K562 (cell line): ENCODE measurements around the gene BAIAP2L2. TPM values are rescaled to one million over a fixed set of nuclear protein-coding genes. Genes with fewer than 3 reads are reported as not detected.

Experiments used
- ATAC-seq: fragments of 200-7000 bp; cut with Tn5 transposase; 3 replicates; pipeline ENCODE4 v1.9.1; 2020; ENCODE audit warnings: moderate library complexity
- BruUV-seq: library from RNA; stranded (reverse); fragments of 400-500 nt; replicated peaks from 2 replicates; lab custom pipeline; 2021; lab: Mats Ljungman, UMichigan
- CTCF ChIA-PET: fragments of 300-600 bp; formaldehyde crosslinking; extraction: SDS; loops from one replicate; lab custom pipeline; 2021; ENCODE audit warnings: low intra/inter-chr PET ratio; lab: Yijun Ruan, JAX
- POLR2A ChIA-PET: fragments of 300-600, 350-650 bp; sonication (Branson Sonifier 250); formaldehyde crosslinking; extraction: SDS; loops from one replicate; lab custom pipeline; 2021; ENCODE audit warnings: antibody characterized with exemption, inconsistent platforms; lab: Yijun Ruan, JAX
- DNase-seq, 4 experiments: peaks; one replicate each; pipeline versions ENCODE4 v3.0.0 to v3.0.0-alpha.2; 2011 to 2018; ENCODE audit warnings: low spot score in 3 of 4, mixed read lengths in 3 of 4; ENCODE audit errors: extremely low read depth in 1 of 4
- FAIRE-seq: peaks from 2 replicates; lab custom pipeline; 2011; peaks lifted over from hg19 to GRCh38; lab: Jason Lieb, UNC
- H2AFZ ChIP-seq: 2 replicates; pipeline ENCODE4 v1.6.0; 2011; ENCODE audit warnings: low read depth, low read length, control low read depth, inconsistent platforms
- H3K27ac ChIP-seq: fragments of 200-600 bp; 3 replicates; pipeline ENCODE4 v1.8.0; 2011; ENCODE audit warnings: low read depth, mild to moderate bottlenecking, control low read depth, inconsistent platforms, low read length, moderate library complexity, mixed read lengths; ENCODE audit errors: extremely low read depth
- H3K27me3 ChIP-seq, 2 experiments: fragments of 300-600 bp in 1 of 2; 2 replicates in 1 of 2; 3 replicates in 1 of 2; pipeline versions ENCODE4 v1.6.0 to v1.8.0; 2011; ENCODE audit warnings: inconsistent platforms in 2 of 2, low read length in 2 of 2, mild to moderate bottlenecking in 1 of 2, mixed read lengths in 1 of 2, moderate library complexity in 1 of 2; ENCODE audit not compliant: control insufficient read depth in 2 of 2, insufficient read depth in 2 of 2
- H3K36me3 ChIP-seq: fragments of 300-600 bp; 3 replicates; pipeline ENCODE4 v1.8.0; 2011; ENCODE audit warnings: mild to moderate bottlenecking, low read length, inconsistent platforms; ENCODE audit not compliant: control insufficient read depth, insufficient read depth
- H3K4me1 ChIP-seq, 2 experiments: fragments of 200-600 bp in 1 of 2; replicated peaks in 1 of 2; 2 replicates in 1 of 2; 3 replicates in 1 of 2; pipeline versions ENCODE4 v1.5.1 to v1.8.0; 2011; ENCODE audit warnings: inconsistent platforms in 2 of 2, low read length in 2 of 2, mild to moderate bottlenecking in 1 of 2, mixed read lengths in 1 of 2, moderate library complexity in 1 of 2; ENCODE audit not compliant: control insufficient read depth in 2 of 2, insufficient read depth in 2 of 2
- H3K4me2 ChIP-seq: 2 replicates; pipeline ENCODE4 v1.6.1; 2011; ENCODE audit warnings: low read length, control low read depth, inconsistent platforms, mixed read lengths; ENCODE audit not compliant: insufficient read depth
- H3K4me3 ChIP-seq: fragments of 200-600 bp; sonication (generic), shearing (Covaris generic); 2 replicates; pipeline ENCODE4 v1.5.1; 2016; ENCODE audit warnings: control low read depth, inconsistent platforms
- H3K79me2 ChIP-seq: fragments of 200-600 bp; 3 replicates; pipeline ENCODE4 v1.8.0; 2011; ENCODE audit warnings: low read length, inconsistent platforms; ENCODE audit not compliant: control insufficient read depth, insufficient read depth
- H3K9ac ChIP-seq, 2 experiments: 2 replicates each; pipeline versions ENCODE4 v1.6.0 to v1.6.1; 2011; ENCODE audit warnings: low read depth in 2 of 2, low read length in 2 of 2, control low read depth in 1 of 2, inconsistent platforms in 1 of 2, mild to moderate bottlenecking in 1 of 2, mixed read lengths in 1 of 2; ENCODE audit not compliant: insufficient read depth in 1 of 2
- H3K9me1 ChIP-seq: one replicate; pipeline ENCODE4 v1.6.0; 2011; ENCODE audit warnings: inconsistent platforms, mild to moderate bottlenecking, low read length, moderate library complexity; ENCODE audit not compliant: control insufficient read depth, insufficient read depth
- H3K9me3 ChIP-seq: replicated peaks from 2 replicates; pipeline ENCODE4 v1.5.1; 2011; ENCODE audit warnings: low read depth, low read length, inconsistent platforms; ENCODE audit not compliant: control insufficient read depth, insufficient read depth
- H4K20me1 ChIP-seq: replicated peaks from 2 replicates; pipeline ENCODE4 v1.6.1; 2011; ENCODE audit warnings: low read length, inconsistent platforms, mixed read lengths; ENCODE audit not compliant: control insufficient read depth, insufficient read depth
- CREBBP ChIP-seq: IDR thresholded peaks from one replicate; pipeline ENCODE4 v1.6.1; 2012; ENCODE audit warnings: low read depth, mild to moderate bottlenecking, control low read depth, inconsistent platforms, low read length
- CTCF ChIP-seq, 3 experiments: IDR thresholded peaks in 2 of 3; conservative IDR thresholded peaks in 1 of 3; 2 replicates each; pipeline ENCODE4 v1.5.1; 2011 to 2012; ENCODE audit warnings: low read length in 3 of 3, mild to moderate bottlenecking in 3 of 3, control low read depth in 2 of 3, improper control_type of control experiment in 1 of 3, inconsistent platforms in 1 of 3, low read depth in 1 of 3, mixed read lengths in 1 of 3, moderate library complexity in 1 of 3; ENCODE audit not compliant: insufficient read depth in 2 of 3
- HDAC2 ChIP-seq: fragments of 450-650 bp; IDR thresholded peaks from 2 replicates; pipeline ENCODE4 v1.6.1; 2016; ENCODE audit warnings: mild to moderate bottlenecking
- RAD21 ChIP-seq, 2 experiments: fragments of 250-450 bp in 1 of 2; fragments of 450-650 bp in 1 of 2; sonication (Bioruptor Pico) in 1 of 2; formaldehyde crosslinking in 1 of 2; IDR thresholded peaks in 1 of 2; conservative IDR thresholded peaks in 1 of 2; 2 replicates each; pipeline versions ENCODE4 v1.4.0 to v1.8.0; 2020 to 2022; ENCODE audit warnings: mild to moderate bottlenecking in 2 of 2, moderate library complexity in 1 of 2
- ZBTB26 ChIP-seq: fragments of 450-650 bp; formaldehyde crosslinking; IDR thresholded peaks from 2 replicates; pipeline ENCODE4 v1.4.0; 2022; ENCODE audit warnings: missing genetic modification characterization
- ZBTB9 ChIP-seq: fragments of 450-650 bp; formaldehyde crosslinking; IDR thresholded peaks from 2 replicates; pipeline ENCODE4 v1.4.0; 2020; ENCODE audit warnings: mild to moderate bottlenecking, moderate library complexity
- ZFP91 ChIP-seq: sonication (generic); formaldehyde crosslinking; IDR thresholded peaks from 2 replicates; pipeline ENCODE4 v1.8.0; 2022; ENCODE audit warnings: mild to moderate bottlenecking, missing genetic modification reagents
- WGBS: fragments of 100-300 bp; shearing (Covaris generic); methylation state at CpG from one replicate; pipeline ENCODE4 v1.1.6; 2016; ENCODE audit warnings: low coverage, mixed read lengths; ENCODE audit not compliant: insufficient coverage; ENCODE audit errors: missing lambda C conversion rate; 5-methylcytosine and 5-hydroxymethylcytosine counted together
- in situ Hi-C: fragments of 300-500 bp; cut with MboI; formaldehyde crosslinking; loops from 4 replicates; pipeline ENCODE4 v1.15.0; 2018; ENCODE audit warnings: inconsistent platforms, mixed read lengths
- intact Hi-C: fragments of 100-400 bp; cut with micrococcal nuclease; formaldehyde crosslinking; loops from 2 replicates; pipeline ENCODE4 v1.14.2; 2022
- polyA plus RNA-seq, 8 experiments: library from polyadenylated mRNA; depleted of rRNA in 4 of 8; stranded (reverse) in 5 of 8; unstranded in 3 of 8; fragments of >200 nt; fragmentation: Nextera tagmentation in 2 of 8; fragmentation: Illumina TruSeq in 1 of 8; extraction: Ambion mirVana in 2 of 8; extraction: Trizol in 1 of 8; gene quantifications; 2 replicates each; pipeline versions ENCODE4 v1.2.1 to v1.2.3, GENCODE V29; 2011 to 2014; ENCODE audit warnings: inconsistent platforms in 1 of 8, missing spikeins in 1 of 8
- total RNA-seq, 7 experiments: library from RNA; depleted of rRNA in 6 of 7; stranded (reverse); fragments of >200 nt in 6 of 7; fragmentation: Illumina TruSeq in 2 of 7; extraction: Trizol in 2 of 7; gene quantifications; 2 replicates each; pipeline versions ENCODE4 v1.2.1 to v1.2.3, GENCODE V29; 2011 to 2021; ENCODE audit warnings: low replicate concordance in 1 of 7

The BAIAP2L2 gene
- total and polyA plus RNA-seq, 9 of the 15 experiments (the other 6 are each of a cell fraction or from before 2014, with no cell fraction given): 0.04 to 0.22 (median 0.07) TPM; not detected in 4

- TF ChIP-seq ZFP91 (CRISPR knock-in tag): no peak
- TF ChIP-seq ZBTB9 (CRISPR knock-in tag): no peak
- no peak for TF ChIP-seq CREBBP
- 0 out of 2 replicates have a peak, but pooled peaks have one; percentile 22 for TF ChIP-seq HDAC2
- TF ChIP-seq, all 486 proteins: peak for 7
These were observed 3.5 kb downstream of the BAIAP2L2 start (continued) for GRCh38 chr22:38106814-38107578.

- WGBS: 25% methylated on average over 3 of the region's 6 CpGs
- ATAC-seq: peak; percentile 86
- POLR2A ChIA-PET: no interaction called here
These were observed 6.4 kb downstream of the BAIAP2L2 start for GRCh38 chr22:38104084-38104483.

More at GRCh38 chr22:38104084-38104483, 6.4 kb downstream of the BAIAP2L2 start:
- TF ChIP-seq RAD21 (CRISPR knock-in tag; conservative IDR thresholded peaks at IDR 0.05 in 1 of 2, IDR thresholded peaks at IDR 0.05 in 1 of 2): peak in 1 of 2 experiments; percentile 40; a peak in 2 of 4 replicates
- TF ChIP-seq CTCF (IDR thresholded peaks at IDR 0.05 in 2 of 3, conservative IDR thresholded peaks at IDR 0.05 in 1 of 3; ENCODE audit: insufficient read depth in 2 of 3, low read depth in 1 of 3, low read length in 3 of 3): peak; percentile 45 to 54 (median 48)
- TF ChIP-seq ZBTB26 (CRISPR knock-in tag): no peak
- peak; percentile 43 to 50 (median 46) for DNase-seq
- Histone ChIP-seq H3K27me3 (no peaks in the 10 kb centered on the region), H4K20me1 (no peaks in the 10 kb centered on the region), H3K4me1 (peaks cover 0 to 9% of the 10 kb centered on the region in 2 experiments; a peak in 4 of 5 replicates), H3K79me2 (no peaks in the 10 kb centered on the region), H2AFZ (peak overlapping the region; percentile 48; the same call in 1 of the 2 replicates), H3K27ac (no peak overlapping the region), H3K9ac (no peak overlapping the region), H3K4me2 (no peak overlapping the region), H3K9me3 (no peaks in the 10 kb centered on the region), H3K9me1 (no peaks in the 10 kb centered on the region), H3K36me3 (no peaks in the 10 kb centered on the region), H3K4me3 (no peak overlapping the region)
- CTCF ChIA-PET: interaction anchor here (0.8 kb wide), 1 partner anchor 52 kb away, joined by 4 read pairs; no protein-coding TSS in a partner anchor
- intact Hi-C loops: loop anchor here (1.0 to 10.0 kb wide), 2 partner anchors 52 to 471 kb away; partner anchors contain the start of gene DMC1
- FAIRE-seq: no peak
- in situ Hi-C loops: loop anchor here (10.0 kb wide), 1 partner anchor 471 kb away; the partner anchor contains the start of gene DMC1
- no TSS peak for BruUV-seq
